Measurements from ENCODE around the gene IQGAP2.
A peak's percentile ranks its signal among the peaks of the same experiment; 100 is the strongest.

Gene IQGAP2

DNA sequence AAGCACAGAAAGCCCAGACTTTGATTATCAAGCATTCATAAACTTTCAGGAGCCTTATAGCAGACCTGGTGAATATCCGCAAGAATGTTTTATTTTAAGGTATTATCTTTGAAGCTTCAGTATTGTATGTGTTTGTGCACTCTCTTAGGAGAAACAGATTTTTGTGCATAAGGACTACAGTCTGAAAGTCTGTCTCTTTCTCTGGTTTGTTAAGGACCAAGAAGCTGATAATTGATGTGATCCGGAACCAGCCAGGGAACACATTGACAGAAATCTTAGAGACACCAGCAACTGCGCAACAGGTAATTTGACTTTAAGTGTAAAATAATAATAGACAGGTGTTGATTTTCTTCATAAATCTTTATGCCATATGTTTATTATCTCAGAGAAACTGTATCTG lies 290.1 kb downstream of the IQGAP2 start:
- no peak for DNase-seq

DNA sequence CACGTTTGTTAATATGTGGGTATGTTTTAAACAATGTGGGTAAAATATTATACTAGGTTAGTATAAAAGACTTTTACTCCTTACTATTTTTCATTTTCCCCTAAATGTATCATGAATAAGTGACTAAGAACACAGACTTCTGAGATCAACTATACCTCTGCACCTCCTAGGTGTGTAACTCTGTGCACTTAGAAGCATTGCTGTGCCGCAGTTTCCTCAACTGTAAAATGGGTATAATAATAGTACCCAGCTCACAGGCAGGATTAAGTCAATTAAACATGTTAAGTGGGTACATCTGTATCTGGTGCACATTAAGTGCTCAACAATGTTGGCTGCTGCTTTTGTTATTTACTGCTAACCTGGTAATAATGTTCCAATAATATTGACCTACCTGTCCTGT lies 291.2 kb downstream of the IQGAP2 start:
- DNase-seq: no peak

DNA sequence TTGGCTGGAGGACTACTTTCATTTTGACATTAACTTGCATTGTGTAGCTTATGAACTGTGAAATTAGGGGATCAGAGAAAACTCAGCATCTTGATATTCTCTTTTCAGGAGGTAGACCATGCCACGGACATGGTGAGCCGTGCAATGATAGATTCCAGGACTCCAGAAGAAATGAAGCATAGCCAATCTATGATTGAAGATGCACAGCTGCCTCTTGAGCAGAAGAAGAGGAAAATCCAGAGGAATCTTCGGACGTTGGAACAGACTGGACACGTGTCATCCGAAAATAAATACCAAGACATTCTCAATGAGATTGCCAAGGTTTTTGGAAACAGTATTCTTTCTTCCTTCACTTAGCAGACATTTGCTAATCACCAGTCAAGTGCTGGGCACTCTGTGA lies 292.3 kb downstream of the IQGAP2 start:
- no peak for DNase-seq

GRCh38 chr5:76696251-76696650 lies 293.2 kb downstream of the IQGAP2 start:
- peak; percentile 28 to 47 for DNase-seq

DNA sequence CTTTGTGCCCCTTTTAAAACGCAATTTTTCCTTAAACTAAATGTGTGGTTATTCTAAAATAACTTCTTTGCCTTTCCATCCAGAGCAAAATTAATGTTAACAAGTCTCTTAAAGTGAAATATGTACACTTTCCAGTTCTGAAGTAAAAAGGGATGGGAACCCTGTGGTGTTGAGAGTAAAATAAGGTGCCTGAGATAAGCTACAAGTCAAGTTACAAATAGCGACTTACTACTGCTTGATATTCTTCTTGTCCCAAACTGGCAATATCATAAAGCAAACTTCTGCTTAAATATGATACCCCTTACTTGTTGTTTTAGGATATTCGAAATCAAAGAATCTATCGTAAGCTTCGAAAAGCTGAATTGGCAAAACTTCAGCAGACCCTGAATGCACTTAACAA lies 294.6 kb downstream of the IQGAP2 start:
- no peak for DNase-seq

DNA sequence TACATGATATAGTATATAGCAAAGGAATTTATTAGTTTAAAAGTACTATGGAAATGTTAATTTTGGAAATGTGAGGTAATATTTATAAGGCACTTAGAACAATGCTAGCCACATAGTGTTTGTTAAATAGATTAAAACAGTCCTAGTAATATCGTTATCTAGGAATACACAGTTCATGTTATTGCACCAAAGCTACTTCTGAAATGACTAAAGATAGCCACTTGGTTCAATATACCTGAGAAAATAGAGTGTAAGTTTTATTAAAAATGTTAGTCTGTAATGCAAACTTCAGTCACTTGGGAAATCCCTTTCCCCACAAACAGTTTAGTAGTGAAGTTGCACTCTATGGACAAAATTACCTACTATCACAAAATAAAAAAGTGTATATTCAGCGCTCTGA lies 297.5 kb downstream of the IQGAP2 start:
- DNase-seq: no peak

DNA sequence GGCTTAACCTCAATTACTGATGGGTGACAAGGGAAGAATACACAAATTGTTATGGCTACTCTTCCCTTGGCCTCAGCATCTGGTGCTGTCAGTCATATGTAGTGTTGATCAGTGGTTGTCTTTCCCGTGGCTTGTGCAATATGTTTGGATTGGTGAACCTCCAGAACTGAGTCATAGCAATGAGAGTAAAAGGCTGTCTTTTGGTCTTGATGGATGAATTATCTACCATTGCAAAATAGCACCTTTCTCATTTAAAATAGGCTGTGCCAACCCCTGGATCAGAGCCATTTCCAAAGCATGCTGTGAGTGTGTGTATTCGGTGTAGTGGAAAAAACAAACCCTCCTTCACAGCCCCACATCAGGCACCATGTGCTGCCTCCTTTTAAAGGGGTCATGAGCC lies 298.2 kb downstream of the IQGAP2 start:
- no peak for DNase-seq

- no peak for DNase-seq
Observed at GRCh38 chr5:76703707-76704106, 300.6 kb downstream of the IQGAP2 start.

GRCh38 chr5:76704131-76704663 lies 301.1 kb downstream of the IQGAP2 start:
- DNase-seq: no peak

GRCh38 chr5:76705574-76705973 lies 302.5 kb downstream of the IQGAP2 start:
- DNase-seq: peak; percentile 53 to 69

DNA sequence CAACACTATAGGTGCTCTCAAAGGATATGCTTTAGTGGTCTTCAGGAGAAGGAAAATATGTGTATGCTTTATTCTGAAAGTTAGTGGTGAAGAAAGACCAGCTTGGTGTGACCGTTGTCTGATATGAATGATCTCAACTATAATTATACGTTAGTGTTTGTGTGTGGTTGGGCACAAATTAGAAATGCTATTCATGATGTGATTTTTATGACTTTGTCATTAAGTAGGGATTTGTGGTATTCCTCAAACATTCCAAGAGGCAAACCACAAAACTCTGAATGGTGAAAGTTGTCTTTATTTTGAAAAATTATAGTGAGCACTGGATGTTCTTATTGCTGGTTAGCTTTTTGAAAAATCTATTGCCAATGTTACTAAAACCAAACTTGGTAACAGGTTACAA lies 306.7 kb downstream of the IQGAP2 start:
- DNase-seq: no peak

DNA sequence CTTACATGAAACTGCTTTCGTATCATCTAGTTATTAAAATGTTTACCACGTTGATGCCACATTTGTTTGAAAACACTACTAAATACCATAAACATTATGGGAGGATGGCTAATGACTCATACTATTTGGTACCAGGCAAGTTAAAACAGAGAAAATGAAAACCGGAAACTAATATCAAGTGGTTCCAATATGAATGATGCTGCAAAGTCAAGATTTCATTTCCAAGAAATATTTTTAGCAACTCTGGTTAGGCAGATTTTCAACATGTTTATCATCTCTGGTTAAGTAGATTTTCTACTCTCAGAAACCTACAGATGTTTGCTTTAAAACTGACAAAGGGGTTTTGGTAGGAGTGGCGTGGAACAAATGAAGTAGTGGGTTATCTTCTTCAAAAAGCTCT lies 307.9 kb downstream of the IQGAP2 start:
- DNase-seq: no peak

GRCh38 chr5:76714751-76715485 lies 311.8 kb downstream of the IQGAP2 start:
- no peak for DNase-seq

DNA sequence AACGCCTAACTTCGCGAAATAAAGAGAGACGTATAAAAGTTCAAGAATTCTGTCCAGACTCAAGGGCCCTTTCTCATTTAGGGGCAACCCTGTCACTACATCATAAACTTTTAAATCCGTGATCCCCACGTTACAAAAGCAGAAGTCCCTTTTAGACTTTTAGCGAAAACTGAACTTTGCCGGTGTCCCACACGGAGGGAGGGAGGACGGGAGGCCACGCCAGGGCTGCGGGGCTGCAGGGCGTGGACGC lies 312.3 kb downstream of the IQGAP2 start:
- DNase-seq: peak; percentile 32 to 40

DNA sequence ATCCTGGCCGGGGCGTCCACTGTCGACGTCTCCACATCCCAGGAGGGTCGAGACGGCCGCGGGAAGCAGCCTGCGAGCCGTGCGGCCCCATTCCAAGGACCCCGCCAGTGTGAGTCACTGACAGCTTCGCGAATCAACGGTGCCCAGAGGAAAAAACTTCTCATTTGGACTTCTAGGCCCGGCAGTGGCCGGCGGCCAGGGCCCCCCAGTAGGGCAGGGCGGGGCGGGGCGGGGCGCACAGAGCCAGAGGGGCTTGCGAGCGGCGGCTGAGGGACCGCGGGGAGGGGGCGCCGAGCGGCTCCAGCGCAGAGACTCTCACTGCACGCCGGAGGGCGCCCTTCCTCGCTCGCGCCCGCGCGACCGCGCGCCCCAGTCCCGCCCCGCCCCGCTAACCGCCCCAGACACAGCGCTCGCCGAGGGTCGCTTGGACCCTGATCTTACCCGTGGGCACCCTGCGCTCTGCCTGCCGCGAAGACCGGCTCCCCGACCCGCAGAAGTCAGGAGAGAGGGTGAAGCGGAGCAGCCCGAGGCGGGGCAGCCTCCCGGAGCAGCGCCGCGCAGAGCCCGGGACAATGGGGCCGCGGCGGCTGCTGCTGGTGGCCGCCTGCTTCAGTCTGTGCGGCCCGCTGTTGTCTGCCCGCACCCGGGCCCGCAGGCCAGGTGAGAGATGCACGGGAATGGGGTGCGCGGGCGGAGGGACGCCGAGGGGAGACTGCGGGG lies 312.8 kb downstream of the IQGAP2 start, which contains the start of gene F2R:
F2R (plus strand) TSS at position 391 of the 720 bp plus-strand sequence; CDS start at position 573, 182 bp downstream.
- DNase-seq: peak; percentile 53 to 54

DNA sequence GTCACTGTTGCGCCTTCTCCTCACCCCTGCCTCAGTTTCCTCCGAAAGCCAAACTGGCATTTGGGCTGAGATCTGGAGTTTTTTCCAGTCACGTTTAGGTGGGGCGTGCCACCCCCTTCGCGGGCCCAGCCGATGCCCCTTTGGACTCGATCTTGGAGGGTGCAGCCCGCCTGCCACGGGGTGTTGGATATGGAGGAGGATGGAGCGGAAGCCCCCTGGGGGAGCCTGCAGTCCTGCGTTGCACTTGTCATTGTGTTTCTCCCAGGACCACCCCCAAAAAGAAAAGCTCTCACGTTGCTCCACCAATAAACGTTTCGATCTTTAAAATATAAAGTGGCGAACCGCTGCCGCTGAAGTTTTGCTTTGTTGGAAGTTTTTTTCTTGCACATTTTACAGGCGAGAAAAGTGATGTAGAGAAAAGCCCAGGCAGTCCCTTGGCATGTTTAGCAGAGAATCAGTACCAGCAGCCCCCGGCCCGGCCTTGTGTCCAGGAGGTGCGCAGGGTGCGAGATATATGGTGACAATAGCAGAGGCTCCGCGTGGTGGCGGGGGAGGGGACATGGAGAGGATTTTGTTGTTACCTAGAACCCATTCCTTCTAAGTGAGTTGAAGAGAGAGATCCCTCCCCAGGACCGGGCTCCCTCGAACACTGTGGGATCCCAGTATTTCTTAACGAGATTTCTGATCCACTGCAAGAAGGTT lies 313.5 kb downstream of the IQGAP2 start:
- DNase-seq: peak; percentile 26 to 46

GRCh38 chr5:76717222-76718083 lies 314.4 kb downstream of the IQGAP2 start:
- DNase-seq: no peak

DNA sequence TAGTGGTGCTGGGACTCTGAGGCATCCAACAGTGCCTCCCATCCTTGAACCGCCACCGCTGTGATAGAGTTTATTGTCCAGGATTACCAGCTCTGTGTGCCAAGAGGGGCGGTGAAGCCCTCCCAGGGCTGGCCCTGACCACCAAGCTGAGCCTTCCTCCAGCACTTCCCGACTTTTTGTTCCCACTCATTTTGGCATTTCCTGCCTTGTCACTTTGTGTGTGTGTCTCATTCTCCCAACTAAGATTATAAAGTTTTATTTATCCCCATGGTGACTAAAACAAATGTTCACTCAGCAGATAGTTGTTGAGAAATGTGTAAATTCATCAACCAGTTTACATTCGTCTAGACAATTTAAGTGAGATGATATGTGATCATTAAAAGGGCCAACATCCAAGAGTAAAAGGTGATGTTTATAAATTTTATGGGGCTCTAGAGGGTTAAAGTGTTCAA lies 315.3 kb downstream of the IQGAP2 start:
- no peak for DNase-seq

DNA sequence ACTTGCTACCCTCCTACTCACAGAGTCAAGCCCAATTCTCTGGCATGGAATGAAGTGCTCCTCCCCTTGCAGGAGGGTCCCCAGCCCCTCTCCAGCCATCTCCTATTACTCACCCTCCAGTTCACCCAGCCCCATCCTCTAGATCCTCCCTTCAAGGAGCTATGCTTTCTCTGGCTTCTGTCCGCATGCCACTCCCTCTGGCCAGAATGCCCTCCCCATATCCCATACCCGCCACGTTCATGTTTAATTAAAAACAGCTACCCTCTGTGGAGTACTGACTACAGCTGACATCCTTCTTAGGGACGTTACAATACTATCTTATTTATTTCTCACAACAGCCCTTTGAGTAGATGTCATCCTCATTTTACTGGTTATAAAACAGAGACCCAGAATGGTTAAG lies 315.8 kb downstream of the IQGAP2 start:
- DNase-seq: no peak

- peak in 1 of 2 experiments; percentile 14 for DNase-seq
Observed at GRCh38 chr5:76720988-76721569, 318.0 kb downstream of the IQGAP2 start.

GRCh38 chr5:76723266-76723665 lies 320.2 kb downstream of the IQGAP2 start:
- no peak for DNase-seq

DNA sequence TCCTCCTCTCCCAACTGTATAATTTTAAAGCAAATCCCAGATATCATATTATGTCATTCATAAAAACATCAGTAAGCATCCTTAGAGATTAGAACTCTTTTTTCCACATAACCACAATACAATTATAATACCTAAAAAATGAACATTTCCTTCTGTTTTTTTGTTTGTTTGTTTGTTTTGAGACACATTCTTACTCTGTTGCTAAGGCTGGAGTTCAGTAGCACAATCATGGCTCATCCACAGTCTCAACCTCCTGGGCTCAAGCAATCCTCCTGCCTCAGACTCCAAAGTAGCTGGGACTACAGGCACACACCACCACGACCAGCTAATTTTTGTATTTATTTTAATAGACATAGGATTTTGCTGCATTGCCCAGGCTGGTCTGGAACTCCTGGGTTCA lies 320.8 kb downstream of the IQGAP2 start:
- no peak for DNase-seq

Measured in Kasumi-1 (cell line).